ENCODE data around the gene PPP1R36.

Gene PPP1R36

DNA sequence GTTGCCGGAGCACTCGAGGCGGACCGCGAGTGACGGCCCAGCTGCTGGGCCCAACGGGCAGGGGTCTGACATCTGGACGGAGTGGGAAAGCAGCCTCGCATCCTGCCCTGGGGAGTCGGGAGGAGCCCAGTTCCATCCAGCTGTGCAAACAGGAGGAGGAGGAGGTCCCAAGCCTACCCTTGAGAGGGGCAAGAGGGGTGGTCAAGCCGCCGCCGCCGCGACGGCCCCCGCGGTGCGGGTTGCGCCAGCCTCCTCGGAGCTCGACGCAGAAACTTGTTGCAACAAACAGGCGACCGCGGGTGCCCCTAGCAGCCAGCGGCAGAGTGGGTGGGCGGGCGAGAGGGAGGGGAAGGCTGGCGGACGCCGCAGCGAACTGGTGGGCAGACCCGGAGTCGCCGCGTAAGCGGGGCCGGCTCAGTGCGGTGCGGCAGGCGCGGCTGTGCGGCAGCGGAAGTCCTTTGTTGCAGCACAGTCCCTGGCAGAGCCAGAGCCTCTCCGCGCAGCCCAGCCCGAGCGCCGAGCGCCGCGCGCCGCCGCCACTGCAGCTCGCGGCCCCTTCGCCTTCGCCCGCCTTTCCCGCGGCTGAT is 45.4 kb upstream of the PPP1R36 start, which contains the start of gene ZBTB1:
TSS of gene ZBTB1 (plus strand) at position 461 of the 587 bp plus-strand sequence. CDS start 16,735 bp downstream, outside the sequence.
- TF ChIP-seq, protein P1, sequence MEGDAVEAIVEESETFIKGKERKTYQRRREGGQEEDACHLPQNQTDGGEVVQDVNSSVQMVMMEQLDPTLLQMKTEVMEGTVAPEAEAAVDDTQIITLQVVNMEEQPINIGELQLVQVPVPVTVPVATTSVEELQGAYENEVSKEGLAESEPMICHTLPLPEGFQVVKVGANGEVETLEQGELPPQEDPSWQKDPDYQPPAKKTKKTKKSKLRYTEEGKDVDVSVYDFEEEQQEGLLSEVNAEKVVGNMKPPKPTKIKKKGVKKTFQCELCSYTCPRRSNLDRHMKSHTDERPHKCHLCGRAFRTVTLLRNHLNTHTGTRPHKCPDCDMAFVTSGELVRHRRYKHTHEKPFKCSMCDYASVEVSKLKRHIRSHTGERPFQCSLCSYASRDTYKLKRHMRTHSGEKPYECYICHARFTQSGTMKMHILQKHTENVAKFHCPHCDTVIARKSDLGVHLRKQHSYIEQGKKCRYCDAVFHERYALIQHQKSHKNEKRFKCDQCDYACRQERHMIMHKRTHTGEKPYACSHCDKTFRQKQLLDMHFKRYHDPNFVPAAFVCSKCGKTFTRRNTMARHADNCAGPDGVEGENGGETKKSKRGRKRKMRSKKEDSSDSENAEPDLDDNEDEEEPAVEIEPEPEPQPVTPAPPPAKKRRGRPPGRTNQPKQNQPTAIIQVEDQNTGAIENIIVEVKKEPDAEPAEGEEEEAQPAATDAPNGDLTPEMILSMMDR (conservative IDR thresholded peaks at IDR 0.05; ENCODE audit: low read length), result no peak
- DNase-seq (ENCODE audit: low read depth), result peak; percentile 92
- peak within 1 kb of the TSS; percentile 86 for H3K4me3 ChIP-seq (ENCODE audit: low read length)

DNA sequence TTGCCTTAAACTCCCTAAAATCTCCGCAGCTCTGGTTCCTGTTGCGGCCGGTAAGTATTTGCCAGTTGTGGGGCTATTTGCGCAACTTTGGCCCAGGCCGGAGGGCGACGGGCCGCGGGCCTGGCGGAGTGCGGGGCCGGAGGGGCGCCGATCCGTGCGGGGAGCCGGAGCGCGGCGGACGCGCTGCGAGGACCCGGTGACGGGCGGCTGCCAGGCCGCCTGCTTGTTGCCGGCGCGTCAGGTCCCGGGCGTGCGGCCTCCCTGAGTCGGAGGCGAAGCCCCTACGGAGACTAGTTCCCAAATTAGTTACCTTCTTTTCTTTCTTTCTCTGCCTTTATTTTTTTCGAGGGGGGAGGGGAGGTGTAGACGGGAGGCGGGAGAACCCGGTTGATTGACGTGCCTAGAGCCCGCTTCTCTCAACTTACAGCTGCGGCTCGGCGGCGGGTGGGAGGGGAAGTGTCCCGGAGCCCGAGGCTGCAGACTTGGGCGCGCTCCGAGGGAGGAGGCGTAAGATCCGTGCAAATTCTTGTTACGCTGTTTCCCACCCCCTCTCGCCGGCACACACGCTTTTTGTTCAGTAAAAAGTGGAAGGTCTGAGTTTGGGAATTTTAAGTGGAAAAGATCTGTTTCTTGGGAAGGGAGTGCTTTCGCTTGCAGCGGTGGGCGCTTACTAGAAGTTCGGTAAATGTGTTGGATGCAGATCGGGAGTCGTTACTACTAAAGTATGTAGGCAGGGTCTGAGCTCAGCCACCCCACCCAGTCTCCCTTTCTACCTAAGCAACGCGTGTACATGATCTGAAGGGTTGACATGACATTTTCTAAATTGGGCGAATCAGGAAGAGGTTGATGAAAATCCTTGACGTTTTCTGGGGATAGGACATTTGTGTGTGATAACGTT is 44.6 kb upstream of the PPP1R36 start:
- DNase-seq (ENCODE audit: low read depth), result peak; percentile 85
- TF ChIP-seq, protein P1 (conservative IDR thresholded peaks at IDR 0.05; ENCODE audit: low read length), result no peak

DNA sequence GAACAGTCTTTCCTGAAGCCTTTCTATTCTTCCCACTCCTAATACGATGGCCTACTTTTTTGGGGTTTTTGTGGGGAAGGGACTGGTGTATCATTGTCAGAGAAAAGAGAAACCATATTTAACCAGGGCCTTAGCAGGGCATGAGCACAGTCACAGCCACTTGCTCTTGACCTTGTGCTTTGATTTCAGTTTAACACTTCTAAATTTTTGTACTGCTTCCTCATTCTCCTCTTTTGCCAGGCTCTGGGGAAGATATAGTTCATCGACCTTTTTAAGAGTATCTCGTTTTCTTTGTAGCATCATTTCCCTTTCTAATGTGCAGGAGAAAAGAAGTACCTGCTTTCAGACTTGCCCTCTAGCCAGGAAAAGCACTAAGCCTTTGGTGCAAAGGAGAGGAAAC is 43.0 kb upstream of the PPP1R36 start:
- H3K4me3 ChIP-seq (ENCODE audit: low read length), result peak overlapping the region; percentile 36
- DNase-seq (ENCODE audit: low read depth), result no peak
- TF ChIP-seq, protein P1 (conservative IDR thresholded peaks at IDR 0.05; ENCODE audit: low read length), result no peak

More for the DNA sequence above, 44.6 kb upstream of the PPP1R36 start:
- peak overlapping the region; percentile 86 for H3K4me3 ChIP-seq (ENCODE audit: low read length)

DNA sequence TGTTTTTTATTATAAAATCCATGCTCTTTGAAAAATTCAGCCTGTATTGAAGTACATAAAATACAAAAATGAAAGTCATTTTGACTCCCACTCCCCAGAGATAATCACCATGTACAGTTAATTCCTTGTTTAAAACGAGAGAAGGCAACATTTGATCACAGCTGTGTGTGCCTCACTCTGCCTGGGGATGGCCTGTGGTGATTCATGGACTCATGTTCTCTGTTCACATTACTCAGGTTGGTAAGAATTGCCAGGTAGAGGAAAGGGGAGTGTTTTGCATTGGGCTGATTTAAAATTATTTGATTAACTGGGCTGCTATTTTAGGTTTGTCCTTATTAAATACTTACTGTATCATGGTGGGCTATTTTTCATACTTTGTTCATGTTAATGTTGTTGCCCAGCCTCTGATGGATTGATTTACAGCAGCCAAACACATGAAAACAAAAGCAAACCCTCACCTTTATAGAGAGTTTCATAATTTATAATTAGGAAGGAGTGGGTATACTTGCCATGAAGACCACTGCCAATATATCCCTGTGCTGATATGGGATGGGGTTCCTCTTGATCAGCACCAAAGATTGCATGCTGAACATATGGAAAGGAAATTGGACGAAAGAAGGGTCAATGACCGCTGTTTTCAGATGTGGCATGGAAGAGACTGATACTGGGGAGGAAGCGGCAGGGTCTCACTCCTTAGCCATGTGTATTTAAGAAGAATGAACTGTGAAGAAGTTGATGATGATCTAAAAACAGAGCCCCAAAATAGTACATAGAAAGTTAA is 42.2 kb upstream of the PPP1R36 start:
- H3K4me3 ChIP-seq (ENCODE audit: low read length), result peak overlapping the region; percentile 36
- TF ChIP-seq, protein P1 (conservative IDR thresholded peaks at IDR 0.05; ENCODE audit: low read length), result no peak
- no peak for DNase-seq (ENCODE audit: low read depth)

DNA sequence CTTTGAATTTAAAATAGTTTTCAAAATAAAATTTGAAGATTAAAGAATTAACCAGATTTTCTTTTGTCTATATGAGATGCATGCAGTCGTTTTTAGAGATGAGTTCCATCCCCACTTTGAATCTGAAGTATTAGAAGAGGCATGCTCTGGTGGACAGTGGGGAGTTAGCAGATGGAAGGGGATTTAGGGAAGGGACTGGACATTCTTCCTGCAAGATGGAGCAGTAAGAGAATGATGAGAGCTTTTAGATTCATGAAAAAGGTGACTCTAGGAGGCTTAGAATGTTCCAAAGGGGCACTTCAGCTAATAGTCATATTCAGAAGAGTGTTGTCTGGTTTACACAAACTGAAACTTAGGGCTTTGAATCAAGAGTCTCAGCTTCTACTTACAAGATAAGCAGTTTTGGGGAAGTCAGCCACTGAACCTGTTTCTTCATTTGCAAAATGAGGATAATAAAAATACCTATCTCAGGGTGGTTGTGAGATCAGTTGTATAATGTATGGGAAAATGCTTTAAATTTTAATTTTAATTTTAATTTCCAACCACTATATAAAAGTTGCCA is 41.5 kb upstream of the PPP1R36 start:
- TF ChIP-seq, protein P1 (conservative IDR thresholded peaks at IDR 0.05; ENCODE audit: low read length), result no peak
- no peak for DNase-seq (ENCODE audit: low read depth)
- no peak overlapping the region for H3K4me3 ChIP-seq (ENCODE audit: low read length)

DNA sequence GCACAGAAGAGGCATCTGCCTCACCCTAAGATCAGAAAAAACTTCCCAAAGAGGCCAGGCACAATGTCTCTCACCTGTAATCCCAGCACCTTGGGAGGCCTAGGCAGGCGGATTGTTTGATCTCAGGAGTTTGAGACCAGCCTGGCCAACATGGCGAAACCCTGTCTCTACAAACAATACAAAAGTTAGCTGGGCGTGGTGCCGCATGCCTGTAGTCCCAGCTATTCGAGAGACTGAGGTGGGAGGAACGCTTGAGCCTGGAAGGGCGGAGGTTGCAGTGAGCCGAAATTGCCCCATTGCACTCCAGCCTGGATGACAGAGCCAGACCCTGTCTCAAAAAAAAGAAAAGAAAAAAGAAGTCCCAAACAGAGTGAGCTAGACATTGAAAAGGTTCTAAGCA is 40.7 kb upstream of the PPP1R36 start:
- TF ChIP-seq, protein P1 (conservative IDR thresholded peaks at IDR 0.05; ENCODE audit: low read length), result no peak
- no peak for DNase-seq (ENCODE audit: low read depth)
- no peak overlapping the region for H3K4me3 ChIP-seq (ENCODE audit: low read length)

All from AG10803 (cell line).